ENCODE data around the gene VSIG10L2.

- TF ChIP-seq CTCF (IDR thresholded peaks at IDR 0.05; ENCODE audit: insufficient read depth, low read length, poor library complexity, severe bottlenecking) (no peak), EZH2phosphoT487 (conservative IDR thresholded peaks at IDR 0.05; ENCODE audit: low read length) (no peak)
Measured at GRCh38 chr11:125933030-125933813, 12.6 kb upstream of the VSIG10L2 start.
